Activated CD8-positive, alpha-beta memory T cell treated with anti-CD3 and anti-CD28 coated beads for 4 hours (primary cell): ENCODE results near the gene MAN2B2.

Experiments used
- DNase-seq, 2 donors: peaks; one replicate each; pipeline ENCODE4 v3.0.0-alpha.2; 2020; ENCODE audit warnings: low read depth in 2 of 2

The MAN2B2 gene

GRCh38 chr4:6546681-6547447 is 28.1 kb upstream of the MAN2B2 start:
- DNase-seq = peak in 1 of 2 donors; percentile 10

DNA sequence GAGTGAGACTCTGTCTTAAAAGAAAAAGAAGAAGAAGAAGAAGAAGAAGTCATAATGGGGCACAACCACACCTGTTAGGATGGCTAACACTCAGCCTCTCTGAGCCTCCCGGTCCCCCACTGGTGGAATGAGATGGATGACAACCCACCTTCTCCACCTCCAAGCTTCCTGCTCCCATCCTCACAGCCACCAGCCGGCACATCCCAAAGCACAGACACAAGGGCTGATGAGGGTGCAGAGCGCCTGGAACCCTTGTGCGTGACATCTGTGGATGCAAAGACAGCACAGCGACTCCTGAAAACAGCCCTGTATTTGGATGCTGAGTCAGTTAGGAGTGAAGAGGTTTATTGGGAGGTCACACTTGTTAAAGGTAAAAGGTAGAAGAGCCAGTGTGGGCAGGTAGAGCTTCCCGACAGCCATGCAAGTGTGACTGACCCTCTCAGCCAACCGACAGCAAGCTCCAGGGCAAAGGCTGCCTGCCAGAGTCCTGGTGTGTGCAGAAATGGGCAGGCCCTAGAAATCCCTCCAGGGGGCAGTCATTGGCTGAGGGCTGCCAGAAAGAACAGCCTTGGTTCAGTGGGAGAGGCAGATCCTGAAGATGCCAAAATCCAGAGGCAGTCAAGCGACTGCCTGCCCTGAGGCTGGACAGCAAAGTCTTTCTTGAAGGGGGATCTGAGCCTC is 26.6 kb upstream of the MAN2B2 start:
- DNase-seq = no peak

- DNase-seq = no peak
These were observed 26.1 kb upstream of the MAN2B2 start for GRCh38 chr4:6548882-6549230.

GRCh38 chr4:6549445-6549844 is 25.5 kb upstream of the MAN2B2 start:
- DNase-seq = no peak

GRCh38 chr4:6549890-6550620 is 24.9 kb upstream of the MAN2B2 start:
- DNase-seq = no peak

- no peak for DNase-seq
These were observed 24.2 kb upstream of the MAN2B2 start for GRCh38 chr4:6550821-6551220.

GRCh38 chr4:6551660-6552059 is 23.3 kb upstream of the MAN2B2 start:
- no peak for DNase-seq

GRCh38 chr4:6555519-6555918 is 19.5 kb upstream of the MAN2B2 start:
- DNase-seq = no peak

DNA sequence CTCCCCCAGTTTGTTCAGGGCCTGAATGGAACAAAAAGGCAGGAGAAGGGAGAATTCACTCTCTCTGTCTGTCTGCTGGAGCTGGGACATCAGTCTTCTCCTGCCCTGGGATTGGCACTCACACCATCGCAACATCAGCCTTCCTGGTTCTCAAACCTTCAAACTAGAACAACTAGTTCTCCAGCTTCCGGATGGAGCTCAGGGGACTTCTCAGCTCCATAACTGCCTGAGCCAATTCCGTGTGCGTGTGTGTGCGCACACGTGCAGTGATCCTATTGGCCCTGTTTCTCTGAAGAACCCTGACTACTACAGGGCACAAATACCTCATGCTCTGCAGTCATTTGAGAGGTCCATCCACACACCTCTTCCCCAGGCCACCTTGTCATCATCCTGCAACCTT is 18.7 kb upstream of the MAN2B2 start:
- DNase-seq = no peak

- no peak for DNase-seq
These were observed 17.8 kb upstream of the MAN2B2 start for GRCh38 chr4:6557185-6557584.

- DNase-seq = no peak
These were observed 17.1 kb upstream of the MAN2B2 start for GRCh38 chr4:6557856-6558255.

DNA sequence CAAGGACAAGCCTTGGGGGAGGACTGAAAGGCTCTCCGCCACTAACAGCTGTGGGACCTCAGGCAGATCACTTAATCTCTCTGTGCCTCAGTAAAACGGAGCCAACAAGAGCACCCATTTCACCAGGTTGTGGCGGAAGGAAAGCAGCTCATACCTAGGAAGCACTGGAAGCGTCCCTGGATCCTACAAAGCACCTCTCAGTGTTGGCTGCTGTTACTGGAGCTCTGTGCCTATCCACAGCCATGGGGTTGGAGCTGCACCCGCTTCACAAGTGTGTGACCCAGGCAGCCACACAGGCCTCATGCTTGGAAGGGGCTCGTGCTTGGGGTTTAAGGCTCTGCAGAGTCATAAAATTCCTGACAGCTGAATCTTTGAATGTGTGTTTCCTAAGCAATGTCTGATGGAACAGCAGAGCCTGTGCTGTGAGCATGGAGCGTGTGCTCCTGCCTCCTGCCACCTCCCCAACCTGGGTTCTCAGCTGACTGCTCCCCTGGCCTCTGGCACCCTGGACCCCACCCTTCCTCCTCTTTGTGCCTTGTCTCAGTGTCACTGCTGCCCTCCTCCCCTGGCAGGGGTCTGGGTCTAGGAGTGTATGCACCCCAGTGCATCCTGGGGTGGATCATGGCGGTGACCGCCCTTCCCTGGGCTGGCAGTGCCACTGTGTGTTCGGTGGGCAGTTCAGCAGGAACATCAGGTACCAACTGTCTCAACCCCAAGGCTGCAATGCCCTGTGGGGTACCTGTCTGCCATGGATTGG is 14.4 kb upstream of the MAN2B2 start:
- no peak for DNase-seq

GRCh38 chr4:6561173-6561516 is 13.8 kb upstream of the MAN2B2 start:
- DNase-seq = no peak

DNA sequence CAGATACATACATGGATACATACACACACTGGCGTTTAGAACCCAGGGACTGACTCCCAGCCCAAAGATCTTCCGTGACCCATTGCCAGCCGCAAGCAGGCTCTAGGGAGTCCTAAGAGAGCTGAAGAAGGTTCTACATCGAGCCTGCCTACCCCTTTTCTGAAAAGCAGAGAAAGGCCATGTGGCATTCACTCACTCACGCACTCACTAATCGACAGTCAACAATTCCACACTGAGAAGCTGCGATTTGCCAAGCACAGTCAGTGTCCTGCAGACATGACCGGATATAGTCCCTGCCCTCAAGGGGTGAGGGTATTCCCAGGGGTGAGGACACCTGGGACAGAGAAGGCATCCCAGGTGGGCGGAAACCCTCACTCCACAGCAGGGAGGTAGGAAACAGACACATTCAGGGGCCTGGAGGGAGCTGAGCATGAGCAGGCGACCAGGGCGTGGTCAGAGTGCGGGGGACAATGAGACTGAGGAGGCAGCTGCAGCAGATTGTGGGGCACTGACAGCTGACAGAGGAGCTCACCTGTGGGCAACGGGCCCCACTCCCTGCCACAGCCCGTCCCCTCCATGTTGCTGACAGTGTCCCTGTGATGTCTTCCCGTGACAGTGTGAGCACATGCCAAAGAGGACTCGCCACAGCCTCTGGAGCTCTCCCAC is 13.2 kb upstream of the MAN2B2 start:
- no peak for DNase-seq

- DNase-seq = no peak
These were observed 11.8 kb upstream of the MAN2B2 start for GRCh38 chr4:6562931-6563901.

DNA sequence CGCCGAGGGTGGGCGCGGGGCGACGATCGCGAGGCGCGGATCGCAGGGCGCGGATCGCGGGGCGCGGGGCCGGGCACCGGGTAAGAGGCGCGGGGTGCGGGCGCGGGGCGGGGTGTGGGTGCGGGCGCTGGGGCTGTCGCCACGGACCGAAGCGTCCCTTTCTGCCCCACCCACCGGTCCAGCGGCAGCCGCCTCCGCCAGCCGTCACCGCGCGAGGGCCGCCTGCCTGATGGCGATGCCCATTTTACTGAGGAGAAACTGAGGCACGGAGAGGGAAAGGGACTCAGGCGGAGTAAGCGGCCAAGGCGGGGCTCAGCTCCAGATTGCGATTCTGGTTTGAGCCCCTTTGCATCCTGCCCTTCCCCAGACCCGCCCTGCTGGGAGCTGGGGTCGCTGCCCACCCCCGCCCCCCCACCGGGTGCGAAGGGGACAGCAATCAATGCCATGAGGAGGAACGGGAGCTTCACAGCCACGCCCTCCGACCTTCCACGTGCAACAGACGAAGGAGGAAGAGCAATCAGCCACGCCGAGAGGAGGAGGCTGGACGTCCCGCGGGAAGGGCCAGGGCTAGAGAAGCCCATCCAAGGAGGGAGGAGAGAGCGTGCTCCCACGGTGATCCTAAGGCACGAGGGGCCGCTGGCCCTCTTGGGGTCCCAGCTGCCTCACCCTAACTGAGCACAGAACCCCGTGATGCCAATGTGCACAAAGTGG is 10.9 kb upstream of the MAN2B2 start:
- no peak for DNase-seq

- no peak for DNase-seq
These were observed 9.1 kb upstream of the MAN2B2 start for GRCh38 chr4:6565691-6566390.

DNA sequence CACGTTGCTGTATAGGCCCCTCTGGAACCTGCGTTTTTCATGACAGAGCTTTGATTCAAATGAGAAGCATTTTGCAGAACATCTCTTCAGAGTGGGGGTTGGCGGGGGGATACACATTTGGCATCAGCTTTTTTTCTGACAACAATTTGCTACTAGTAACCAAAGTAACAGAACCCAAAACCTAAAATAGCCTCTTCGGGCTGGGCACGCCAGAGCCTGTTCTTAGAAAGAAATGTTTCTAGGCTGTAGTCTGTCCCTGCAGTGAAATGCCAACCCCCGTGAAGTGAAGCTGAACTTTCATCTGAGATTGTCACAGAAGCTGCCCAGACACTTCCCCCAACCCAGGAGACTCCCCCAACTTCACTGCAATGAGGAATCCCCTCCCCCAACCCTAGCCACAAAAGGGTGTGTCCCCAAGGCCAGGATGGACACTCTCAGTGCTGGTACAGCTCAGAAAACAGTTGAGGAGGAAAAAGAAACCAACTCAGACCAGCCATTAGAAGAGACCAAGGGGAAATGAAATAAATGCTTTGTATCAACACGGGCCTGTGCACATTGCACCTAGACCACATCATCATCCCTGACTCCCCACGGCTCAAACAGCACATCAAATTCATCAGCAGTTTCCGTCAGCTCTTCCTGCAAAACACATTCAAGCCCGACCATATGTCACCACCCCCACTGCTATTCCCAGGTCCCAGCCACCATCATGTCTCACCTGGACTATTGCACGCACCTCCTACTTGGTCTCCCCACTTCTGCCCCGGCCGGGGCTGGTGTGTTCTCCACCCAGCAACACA is 8.4 kb upstream of the MAN2B2 start:
- DNase-seq = no peak
